Kidney epithelial cell (primary cell): ENCODE results near the gene YEATS2. TPM values are rescaled to one million over a fixed set of nuclear protein-coding genes. Genes with fewer than 3 reads are reported as not detected.

Experiments used
- DNase-seq: peaks from one replicate; pipeline ENCODE4 v3.0.0-alpha.2; 2010; ENCODE audit warnings: low read depth
- H3K27me3 ChIP-seq: 2 replicates; pipeline ENCODE4 v1.6.0; 2011; ENCODE audit warnings: low read length; ENCODE audit not compliant: control insufficient read depth, insufficient read depth
- H3K36me3 ChIP-seq: 2 replicates; pipeline ENCODE4 v1.5.1; 2011; ENCODE audit warnings: low read length; ENCODE audit not compliant: control insufficient read depth, insufficient read depth
- H3K4me3 ChIP-seq: 2 replicates; pipeline ENCODE4 v1.5.1; 2011; ENCODE audit warnings: low read depth, mild to moderate bottlenecking, control low read depth, low read length
- total RNA-seq: library from RNA; depleted of rRNA; stranded (reverse); fragments of >200 nt; gene quantifications from 2 replicates; pipeline ENCODE4 v1.2.3, GENCODE V29; 2015
- TF ChIP-seq, protein P1 (sequence below): IDR thresholded peaks from 2 replicates; pipeline ENCODE4 v1.5.1; 2011; ENCODE audit warnings: mild to moderate bottlenecking, moderate library complexity, low read length, control low read depth, inconsistent platforms; ENCODE audit not compliant: insufficient read depth, poor library complexity, severe bottlenecking

Gene YEATS2
- total RNA-seq, 1 donor from 2014 or later = 30.2 TPM

DNA sequence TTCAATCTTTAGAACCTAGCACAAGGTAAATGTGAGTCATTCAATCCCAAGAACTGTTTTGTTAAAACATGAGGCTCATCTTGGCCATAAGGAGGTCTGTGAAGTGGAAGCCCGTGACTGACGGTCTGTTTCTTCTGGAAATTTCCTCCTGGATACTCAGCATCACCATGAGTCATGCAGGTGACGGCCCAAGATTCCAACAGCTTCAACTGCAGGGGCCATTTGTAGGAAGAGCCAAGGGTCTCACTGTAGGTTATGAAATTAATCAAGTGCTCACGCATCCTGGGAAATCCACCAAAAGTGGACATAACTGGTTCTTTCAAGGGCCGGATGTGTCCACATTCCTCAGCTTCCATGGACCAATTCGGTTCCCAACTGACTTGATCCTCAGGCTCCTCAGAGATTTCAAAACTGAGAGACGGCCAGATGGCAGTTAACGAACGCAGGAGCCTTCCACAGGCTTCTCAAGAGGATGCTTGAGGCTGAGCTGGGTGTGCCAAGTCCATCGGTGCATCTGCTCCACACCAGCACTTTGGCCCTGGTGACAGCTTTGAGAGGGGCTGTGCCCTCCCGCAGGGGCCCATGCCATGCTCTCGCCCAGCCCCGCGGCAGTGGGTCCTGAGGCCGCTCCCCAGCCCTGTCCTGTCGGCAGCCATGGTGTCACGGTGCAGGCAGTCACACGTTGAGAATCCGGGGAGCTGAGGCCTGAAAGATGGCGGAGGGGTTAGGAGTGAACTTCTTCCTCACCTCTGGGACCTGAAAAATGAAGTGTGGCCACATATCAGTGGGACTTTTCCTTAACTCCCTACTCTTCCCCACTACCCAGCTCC, 119.3 kb downstream of the YEATS2 start:
- H3K4me3 ChIP-seq = no peak overlapping the region
- H3K36me3 ChIP-seq = no peaks in the 10 kb centered on the region
- TF ChIP-seq, protein P1, sequence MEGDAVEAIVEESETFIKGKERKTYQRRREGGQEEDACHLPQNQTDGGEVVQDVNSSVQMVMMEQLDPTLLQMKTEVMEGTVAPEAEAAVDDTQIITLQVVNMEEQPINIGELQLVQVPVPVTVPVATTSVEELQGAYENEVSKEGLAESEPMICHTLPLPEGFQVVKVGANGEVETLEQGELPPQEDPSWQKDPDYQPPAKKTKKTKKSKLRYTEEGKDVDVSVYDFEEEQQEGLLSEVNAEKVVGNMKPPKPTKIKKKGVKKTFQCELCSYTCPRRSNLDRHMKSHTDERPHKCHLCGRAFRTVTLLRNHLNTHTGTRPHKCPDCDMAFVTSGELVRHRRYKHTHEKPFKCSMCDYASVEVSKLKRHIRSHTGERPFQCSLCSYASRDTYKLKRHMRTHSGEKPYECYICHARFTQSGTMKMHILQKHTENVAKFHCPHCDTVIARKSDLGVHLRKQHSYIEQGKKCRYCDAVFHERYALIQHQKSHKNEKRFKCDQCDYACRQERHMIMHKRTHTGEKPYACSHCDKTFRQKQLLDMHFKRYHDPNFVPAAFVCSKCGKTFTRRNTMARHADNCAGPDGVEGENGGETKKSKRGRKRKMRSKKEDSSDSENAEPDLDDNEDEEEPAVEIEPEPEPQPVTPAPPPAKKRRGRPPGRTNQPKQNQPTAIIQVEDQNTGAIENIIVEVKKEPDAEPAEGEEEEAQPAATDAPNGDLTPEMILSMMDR = no peak
- DNase-seq = no peak
- no peaks in the 10 kb centered on the region for H3K27me3 ChIP-seq

DNA sequence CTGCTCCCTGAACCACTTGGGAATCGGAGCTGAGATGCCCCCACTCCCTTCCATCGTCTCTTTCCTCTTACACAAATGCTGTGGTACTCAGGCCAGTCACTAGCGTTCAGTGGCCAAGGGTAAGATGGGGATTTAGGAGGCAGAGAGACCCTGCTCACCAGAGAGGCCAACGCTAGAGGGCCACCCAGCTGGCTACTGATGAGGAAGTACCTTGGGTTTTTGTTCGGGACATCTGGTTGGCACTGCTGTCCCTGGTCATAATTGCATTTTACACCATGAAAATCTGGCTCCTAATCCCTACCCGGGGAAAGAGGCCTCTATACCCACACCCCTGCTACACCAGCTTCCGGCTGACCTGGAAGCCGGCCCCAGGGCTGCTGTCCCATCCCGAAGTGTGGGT, 120.0 kb downstream of the YEATS2 start:
- TF ChIP-seq, protein P1 = no peak
- no peaks in the 10 kb centered on the region for H3K36me3 ChIP-seq
- no peaks in the 10 kb centered on the region for H3K27me3 ChIP-seq
- no peak overlapping the region for H3K4me3 ChIP-seq
- DNase-seq = no peak

DNA sequence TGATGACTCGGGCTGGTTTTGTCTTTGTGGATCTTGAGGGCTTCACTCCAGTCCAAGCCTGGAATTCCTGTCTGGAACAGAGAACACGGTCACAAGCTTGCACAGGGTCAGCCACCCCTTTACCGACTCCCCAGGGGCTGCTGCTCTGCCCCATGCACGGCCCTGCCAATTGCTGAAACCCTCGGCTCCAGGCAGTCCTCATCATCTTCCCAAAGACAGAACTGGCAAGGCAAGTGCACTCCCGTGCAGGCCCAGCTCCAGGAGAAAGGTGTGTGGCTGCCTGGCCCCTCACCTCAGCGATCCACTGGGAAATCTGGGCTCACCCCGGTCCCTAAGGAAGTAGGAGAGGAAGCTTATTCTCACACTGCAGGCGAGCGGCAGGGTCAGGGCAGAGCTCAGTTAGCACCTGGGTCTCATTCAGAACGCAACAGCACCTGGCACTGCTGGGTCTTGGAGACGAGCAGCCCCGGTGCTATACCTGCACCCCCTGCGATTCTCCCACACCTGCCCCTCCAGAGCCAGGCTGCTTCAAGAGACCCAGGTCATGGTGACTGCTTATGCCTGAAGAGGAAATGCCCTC, 120.5 kb downstream of the YEATS2 start:
- Histone ChIP-seq H3K36me3 (no peaks in the 10 kb centered on the region), H3K27me3 (no peaks in the 10 kb centered on the region), H3K4me3 (no peak overlapping the region)
- TF ChIP-seq, protein P1 = no peak
- DNase-seq = no peak

DNA sequence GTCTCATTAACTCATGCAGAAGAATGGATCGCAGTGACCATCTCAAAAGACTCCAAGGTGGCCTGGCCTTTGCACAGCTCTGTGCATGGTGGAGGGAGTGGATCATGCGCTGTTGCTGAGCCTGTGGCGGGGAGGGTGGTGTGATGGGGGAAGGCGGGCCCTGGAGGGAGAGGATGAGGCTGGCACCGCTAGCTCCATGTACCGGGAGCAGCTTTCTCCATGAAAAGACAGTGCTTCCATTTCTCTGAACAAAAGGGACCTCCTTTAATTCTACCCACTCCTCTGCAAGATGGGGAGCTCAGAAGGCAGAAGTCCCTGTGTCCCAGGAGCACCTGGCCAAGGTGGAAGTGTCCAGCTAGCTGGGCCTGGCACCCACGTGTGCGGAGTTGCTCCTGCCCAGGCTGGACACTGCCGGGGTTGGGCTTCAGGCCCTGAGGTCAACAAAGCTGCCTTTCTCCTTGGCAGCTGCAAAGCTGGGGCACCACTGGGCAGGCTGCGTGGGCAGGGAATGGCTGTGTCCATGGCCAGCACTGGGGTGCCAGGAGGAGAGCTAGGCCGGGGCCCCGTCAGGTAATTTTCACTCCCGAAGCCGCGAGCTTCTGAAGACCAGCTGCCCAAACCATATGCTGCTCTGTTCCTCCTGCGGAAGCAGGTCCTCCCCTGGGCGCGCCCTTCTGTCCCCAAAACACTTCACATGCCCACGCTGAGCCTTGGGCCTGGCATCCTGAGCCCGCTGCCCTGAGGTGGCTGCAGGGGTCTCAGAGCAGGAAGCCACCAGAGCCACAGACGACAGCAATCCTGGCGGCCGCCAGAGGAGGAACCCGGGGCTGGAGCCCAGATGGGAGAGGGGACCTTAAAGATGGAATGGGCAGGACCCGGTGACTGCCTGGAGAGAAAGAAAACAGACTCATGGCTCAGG, 121.4 kb downstream of the YEATS2 start:
- Histone ChIP-seq H3K36me3 (no peaks in the 10 kb centered on the region), H3K4me3 (no peak overlapping the region), H3K27me3 (no peaks in the 10 kb centered on the region)
- DNase-seq = no peak
- TF ChIP-seq, protein P1 = no peak

DNA sequence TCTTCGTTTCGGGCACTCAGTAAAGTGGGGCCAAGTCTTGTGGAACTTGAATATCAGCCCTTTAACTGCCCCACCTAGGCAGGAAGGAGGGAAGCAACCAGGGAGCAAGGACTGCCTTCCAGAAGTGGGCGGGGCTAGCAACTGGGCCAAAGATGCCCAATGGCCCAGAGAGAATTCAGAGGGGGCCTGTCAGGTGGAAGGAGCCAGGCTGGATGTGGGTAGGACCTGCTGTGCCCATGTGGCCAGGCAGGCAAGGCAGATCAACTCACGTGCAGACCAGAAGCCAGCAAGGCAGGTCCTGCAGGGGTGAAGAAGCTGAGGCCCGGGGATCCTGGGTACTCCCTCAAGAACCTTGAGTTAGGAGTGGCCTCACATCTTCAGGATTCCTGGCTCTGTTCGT, 122.2 kb downstream of the YEATS2 start:
- TF ChIP-seq, protein P1 = no peak
- Histone ChIP-seq H3K27me3 (no peaks in the 10 kb centered on the region), H3K36me3 (no peaks in the 10 kb centered on the region), H3K4me3 (no peak overlapping the region)
- no peak for DNase-seq
